CD4-positive, alpha-beta T cell (primary cell): ENCODE data around the gene CASQ2. TPM values are rescaled to one million over a fixed set of nuclear protein-coding genes. Genes with fewer than 3 reads are reported as not detected.

Source experiments
- ATAC-seq: fragments of 200-7000 bp; cut with Tn5 transposase; one replicate; pipeline ENCODE4 v1.10.0; 2022; ENCODE audit warnings: mild to moderate bottlenecking; ENCODE audit not compliant: poor library complexity
- CTCF ChIA-PET: fragments of 350-600 bp; sonication (Branson Sonifier 250); formaldehyde crosslinking; loops from one replicate; lab custom pipeline; 2021; ENCODE audit warnings: antibody characterized with exemption, inconsistent platforms; lab: Charles Lee
- POLR2A ChIA-PET: fragments of 350-600 bp; sonication (Branson Sonifier 250); formaldehyde crosslinking; loops from one replicate; lab custom pipeline; 2021; ENCODE audit warnings: antibody characterized with exemption, inconsistent platforms; lab: Charles Lee
- DNase-seq, 14 experiments: peaks; one replicate each; pipeline ENCODE4 v3.0.0-alpha.2; 2013 to 2020; ENCODE audit warnings: mixed read lengths in 2 of 14
- H3K27ac ChIP-seq, 2 donors: one replicate each; pipeline versions ENCODE4 v1.5.1 to v1.7.0; 2013; ENCODE audit warnings: low read length in 2 of 2, low read depth in 1 of 2, mild to moderate bottlenecking in 1 of 2
- H3K27me3 ChIP-seq, 2 experiments: 1 replicate in 1 of 2; 2 replicates in 1 of 2; pipeline versions ENCODE4 v1.6.1 to v1.7.0; 2013; ENCODE audit warnings: low read length in 2 of 2, control low read depth in 1 of 2, mild to moderate bottlenecking in 1 of 2, moderate library complexity in 1 of 2; ENCODE audit not compliant: insufficient read depth in 2 of 2, control insufficient read depth in 1 of 2
- H3K36me3 ChIP-seq: one replicate; pipeline ENCODE4 v1.6.1; 2013; ENCODE audit warnings: low read length, control low read depth; ENCODE audit not compliant: insufficient read depth
- H3K4me1 ChIP-seq: one replicate; pipeline ENCODE4 v1.6.1; 2013; ENCODE audit warnings: low read length, control low read depth; ENCODE audit not compliant: insufficient read depth
- H3K4me3 ChIP-seq: one replicate; pipeline ENCODE4 v1.5.1; 2013; ENCODE audit warnings: mild to moderate bottlenecking, low read length, moderate library complexity
- H3K9me3 ChIP-seq, 2 experiments: 1 replicate in 1 of 2; 2 replicates in 1 of 2; pipeline versions ENCODE4 v1.6.1 to v1.7.0; 2013; ENCODE audit warnings: low read length in 2 of 2, mild to moderate bottlenecking in 2 of 2, control low read depth in 1 of 2, moderate library complexity in 1 of 2; ENCODE audit not compliant: control insufficient read depth in 1 of 2, insufficient read depth in 1 of 2
- H3K27ac Mint-ChIP-seq: one replicate; pipeline ENCODE4 v1.8.0; 2020; ENCODE audit warnings: mixed read lengths
- H3K27me3 Mint-ChIP-seq: one replicate; pipeline ENCODE4 v1.8.0; 2021; ENCODE audit warnings: mixed read lengths
- H3K36me3 Mint-ChIP-seq: one replicate; pipeline ENCODE4 v1.8.0; 2021; ENCODE audit warnings: low read depth, mixed read lengths
- H3K4me1 Mint-ChIP-seq: one replicate; pipeline ENCODE4 v1.8.0; 2021; ENCODE audit warnings: low read depth, mixed read lengths
- H3K4me3 Mint-ChIP-seq: one replicate; pipeline ENCODE4 v1.8.0; 2020; ENCODE audit warnings: mild to moderate bottlenecking, mixed read lengths
- H3K9me3 Mint-ChIP-seq: one replicate; pipeline ENCODE4 v1.8.0; 2020; ENCODE audit warnings: mixed read lengths
- CTCF ChIP-seq: fragments of 200-600 bp; IDR thresholded peaks from one replicate; pipeline ENCODE4 v1.8.0; 2022; ENCODE audit warnings: antibody characterized with exemption, mild to moderate bottlenecking
- intact Hi-C, 2 experiments: fragments of 100-400 bp; cut with DNase I in 1 of 2; cut with micrococcal nuclease in 1 of 2; formaldehyde crosslinking; loops; one replicate each; pipeline versions ENCODE4 v1.15.1 to v1.9.0; 2023 to 2025; cut with DNase I, micrococcal nuclease
- total RNA-seq, 174 experiments: library from RNA in 2 of 174; stranded (reverse) in 2 of 174; gene quantifications; one replicate each; pipeline ENCODE4 v1.2.3 and lab custom pipeline; 2021 to 2026

Gene CASQ2
- total RNA-seq, 2 experiments from 2014 or later = not detected

GRCh38 chr1:115687744-115688143 lies 80.8 kb downstream of the CASQ2 start:
- no peaks in the 10 kb centered on the region for H3K9me3 ChIP-seq
- H3K27me3 Mint-ChIP-seq = no peaks in the 10 kb centered on the region
- no peak overlapping the region for H3K27ac Mint-ChIP-seq
- POLR2A ChIA-PET = no interaction called here
- H3K4me1 Mint-ChIP-seq = no peaks in the 10 kb centered on the region
- DNase-seq = no peak
- CTCF ChIA-PET = no interaction called here
- ATAC-seq = no peak
- no peaks in the 10 kb centered on the region for H3K36me3 ChIP-seq
- H3K4me3 ChIP-seq = no peak overlapping the region
- H3K9me3 Mint-ChIP-seq = no peaks in the 10 kb centered on the region
- peaks cover 4% of the 10 kb centered on the region for H3K36me3 Mint-ChIP-seq
- no peaks in the 10 kb centered on the region for H3K27me3 ChIP-seq
- no peaks in the 10 kb centered on the region for H3K4me1 ChIP-seq
- TF ChIP-seq CTCF = no peak
- intact Hi-C loops = no loop called here
- no peak overlapping the region for H3K4me3 Mint-ChIP-seq
- H3K27ac ChIP-seq = no peak overlapping the region

- no peaks in the 10 kb centered on the region for H3K9me3 Mint-ChIP-seq
- H3K4me1 Mint-ChIP-seq = no peaks in the 10 kb centered on the region
- TF ChIP-seq CTCF = no peak
- H3K27me3 ChIP-seq = no peaks in the 10 kb centered on the region
- no peaks in the 10 kb centered on the region for H3K9me3 ChIP-seq
- H3K27ac ChIP-seq = no peak overlapping the region
- no peak overlapping the region for H3K27ac Mint-ChIP-seq
- ATAC-seq (no peak), DNase-seq (no peak)
- intact Hi-C loops = no loop called here
- CTCF ChIA-PET = no interaction called here
- peaks cover 4% of the 10 kb centered on the region for H3K36me3 Mint-ChIP-seq
- POLR2A ChIA-PET = no interaction called here
- H3K4me3 ChIP-seq = no peak overlapping the region
- no peaks in the 10 kb centered on the region for H3K4me1 ChIP-seq
- no peaks in the 10 kb centered on the region for H3K27me3 Mint-ChIP-seq
- H3K36me3 ChIP-seq = no peaks in the 10 kb centered on the region
- no peak overlapping the region for H3K4me3 Mint-ChIP-seq
Measured at GRCh38 chr1:115685029-115685705, 83.3 kb downstream of the CASQ2 start.

- CTCF ChIA-PET = no interaction called here
- intact Hi-C loops = no loop called here
- H3K36me3 ChIP-seq = no peaks in the 10 kb centered on the region
- no peaks in the 10 kb centered on the region for H3K9me3 ChIP-seq
- no peaks in the 10 kb centered on the region for H3K27me3 Mint-ChIP-seq
- H3K4me1 Mint-ChIP-seq = no peaks in the 10 kb centered on the region
- H3K9me3 Mint-ChIP-seq = no peaks in the 10 kb centered on the region
- no peak for TF ChIP-seq CTCF
- POLR2A ChIA-PET = no interaction called here
- no peaks in the 10 kb centered on the region for H3K27me3 ChIP-seq
- no peak for ATAC-seq
- no peak overlapping the region for H3K4me3 ChIP-seq
- no peak overlapping the region for H3K27ac Mint-ChIP-seq
- no peaks in the 10 kb centered on the region for H3K4me1 ChIP-seq
- no peak overlapping the region for H3K4me3 Mint-ChIP-seq
- H3K36me3 Mint-ChIP-seq = no peaks in the 10 kb centered on the region
- no peak for DNase-seq
- no peak overlapping the region for H3K27ac ChIP-seq
Measured at GRCh38 chr1:115682792-115683191, 85.7 kb downstream of the CASQ2 start.
